Suprapubic skin (tissue), 4 donors: ENCODE results near the gene LAMTOR5. TPM values are rescaled to one million over a fixed set of nuclear protein-coding genes. Genes with fewer than 3 reads are reported as not detected.

Experiments
- DNase-seq, 2 donors: peaks; one replicate each; pipeline ENCODE4 v3.0.0-alpha.2; 2019; ENCODE audit warnings: low spot score in 2 of 2
- H3K27ac ChIP-seq: fragments of 200-600 bp; sonication (generic); one replicate; pipeline ENCODE4 v1.5.1; 2019
- H3K27me3 ChIP-seq: fragments of 200-600 bp; sonication (generic); one replicate; pipeline ENCODE4 v1.5.1; 2019
- H3K36me3 ChIP-seq: fragments of 200-600 bp; sonication (generic); one replicate; pipeline ENCODE4 v1.5.1; 2019
- H3K4me1 ChIP-seq: fragments of 200-600 bp; sonication (generic); one replicate; pipeline ENCODE4 v1.5.1; 2019
- H3K4me3 ChIP-seq: fragments of 200-600 bp; sonication (generic); one replicate; pipeline ENCODE4 v1.5.1; 2019; ENCODE audit warnings: mild to moderate bottlenecking
- H3K9me3 ChIP-seq: fragments of 200-600 bp; sonication (generic); one replicate; pipeline ENCODE4 v1.5.1; 2019
- CTCF ChIP-seq, 2 donors: fragments of 200-600 bp in 1 of 2; fragments of 450-650 bp in 1 of 2; sonication (generic) in 1 of 2; IDR thresholded peaks; one replicate each; pipeline ENCODE4 v1.5.1; 2016 to 2019; ENCODE audit warnings: antibody characterized with exemption in 2 of 2, mild to moderate bottlenecking in 1 of 2, moderate library complexity in 1 of 2
- EP300 ChIP-seq: sonication (generic); formaldehyde crosslinking; IDR thresholded peaks from one replicate; pipeline ENCODE4 v1.6.1; 2017; ENCODE audit warnings: antibody characterized with exemption
- POLR2A ChIP-seq, 2 donors: fragments of 450-650 bp; IDR thresholded peaks; one replicate each; pipeline ENCODE4 v1.6.1; 2017; ENCODE audit warnings: antibody characterized with exemption in 2 of 2, mild to moderate bottlenecking in 2 of 2, moderate library complexity in 2 of 2
- POLR2AphosphoS5 ChIP-seq, 3 donors: sonication (generic); formaldehyde crosslinking; IDR thresholded peaks; one replicate each; pipeline ENCODE4 v1.6.1; 2017; ENCODE audit warnings: antibody characterized with exemption in 3 of 3
- WGBS: methylation state at CpG from one replicate; pipeline ENCODE4 v1.1.5; 2018; 5-methylcytosine and 5-hydroxymethylcytosine counted together
- total RNA-seq, 4 donors: library from RNA; depleted of rRNA; stranded (reverse); fragments of >200 nt; gene quantifications; one replicate each; pipeline ENCODE4 v1.1.0, GENCODE V29; 2016

Gene LAMTOR5
- total RNA-seq, 4 donors from 2014 or later: 53.7 to 81.2 (median 63.3) TPM

GRCh38 chr1:110426854-110427253 is 19.4 kb upstream of the LAMTOR5 start:
- Histone ChIP-seq H3K36me3 (no peaks in the 10 kb centered on the region), H3K4me3 (no peak overlapping the region), H3K4me1 (peaks cover 10% of the 10 kb centered on the region), H3K27ac (no peak overlapping the region), H3K9me3 (no peaks in the 10 kb centered on the region), H3K27me3 (peaks cover 11% of the 10 kb centered on the region)
- TF ChIP-seq POLR2AphosphoS5 (IDR thresholded peaks at IDR 0.05): no peak
- no peak for TF ChIP-seq CTCF (IDR thresholded peaks at IDR 0.05)
- no peak for TF ChIP-seq EP300
- no peak for TF ChIP-seq POLR2A (IDR thresholded peaks at IDR 0.05)
- WGBS: 82% methylated on average over 4 of the region's 4 CpGs
- DNase-seq: no peak

- H3K9me3 ChIP-seq: no peaks in the 10 kb centered on the region
- H3K36me3 ChIP-seq: no peaks in the 10 kb centered on the region
- DNase-seq: peak; percentile 87 to 88
- TF ChIP-seq POLR2AphosphoS5 (IDR thresholded peaks at IDR 0.05): no peak
- no peak for TF ChIP-seq POLR2A (IDR thresholded peaks at IDR 0.05)
- no peak for TF ChIP-seq EP300
- no peak for TF ChIP-seq CTCF (IDR thresholded peaks at IDR 0.05)
- 76% methylated on average over 9 of the region's 9 CpGs for WGBS
- H3K27me3 ChIP-seq: peaks cover 2% of the 10 kb centered on the region
- H3K4me1 ChIP-seq: peaks cover 14% of the 10 kb centered on the region
- H3K4me3 ChIP-seq: no peak overlapping the region
- peak overlapping the region; percentile 81 for H3K27ac ChIP-seq
Measured at GRCh38 chr1:110425612-110426152, 18.2 kb upstream of the LAMTOR5 start.

GRCh38 chr1:110424699-110425611 is 17.5 kb upstream of the LAMTOR5 start:
- H3K4me1 ChIP-seq: peaks cover 14% of the 10 kb centered on the region
- 72% methylated on average over 9 of the region's 9 CpGs for WGBS
- H3K36me3 ChIP-seq: no peaks in the 10 kb centered on the region
- no peaks in the 10 kb centered on the region for H3K9me3 ChIP-seq
- no peak for TF ChIP-seq EP300
- TF ChIP-seq CTCF (IDR thresholded peaks at IDR 0.05): no peak
- TF ChIP-seq POLR2AphosphoS5 (IDR thresholded peaks at IDR 0.05): peak in 1 of 3 donors; percentile 79
- TF ChIP-seq POLR2A (IDR thresholded peaks at IDR 0.05): no peak
- H3K4me3 ChIP-seq: no peak overlapping the region
- peak overlapping the region; percentile 81 for H3K27ac ChIP-seq
- no peak for DNase-seq
- H3K27me3 ChIP-seq: no peaks in the 10 kb centered on the region

- Histone ChIP-seq H3K36me3 (no peaks in the 10 kb centered on the region), H3K27ac (peak overlapping the region; percentile 76), H3K4me3 (no peak overlapping the region), H3K9me3 (no peaks in the 10 kb centered on the region), H3K4me1 (peaks cover 9% of the 10 kb centered on the region), H3K27me3 (no peaks in the 10 kb centered on the region)
- TF ChIP-seq EP300: no peak
- no peak for TF ChIP-seq POLR2AphosphoS5 (IDR thresholded peaks at IDR 0.05)
- TF ChIP-seq CTCF (IDR thresholded peaks at IDR 0.05): no peak
- TF ChIP-seq POLR2A (IDR thresholded peaks at IDR 0.05): no peak
- no peak for DNase-seq
- WGBS: 45% methylated on average over 2 of the region's 2 CpGs
Measured at GRCh38 chr1:110420874-110421793, 13.6 kb upstream of the LAMTOR5 start.
